ENCODE measurements around the gene SEC23B. TPM values are rescaled to one million over a fixed set of nuclear protein-coding genes. Genes with fewer than 3 reads are reported as not detected.

Gene SEC23B
- total RNA-seq, 2 experiments from 2014 or later, result 29.2 to 32.8 TPM

DNA sequence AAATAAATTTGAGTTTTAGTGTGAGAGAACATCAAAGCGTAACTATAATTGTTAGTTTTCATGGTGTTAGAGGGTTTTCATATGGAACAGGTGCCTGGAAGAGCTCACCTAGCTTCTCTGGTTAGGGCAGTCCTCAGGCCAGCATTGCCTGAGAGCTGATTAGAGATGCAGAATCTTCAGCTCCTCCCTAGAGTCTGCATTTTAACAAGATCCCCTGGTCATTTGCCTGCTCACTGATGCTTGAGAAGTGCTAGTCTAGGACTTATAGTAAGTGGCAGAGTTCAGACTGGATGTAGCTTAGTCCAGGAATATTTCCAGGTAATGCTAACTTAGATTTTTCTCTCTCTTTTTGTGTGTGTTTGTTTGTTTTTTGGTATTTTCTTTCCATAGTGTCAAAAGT lies 37.8 kb downstream of the SEC23B start:
- ChIA-PET CTCF (no interaction called here), POLR2A (no interaction called here)
- no peaks in the 10 kb centered on the region for H3K4me1 Mint-ChIP-seq (ENCODE audit: low read depth)
- Histone ChIP-seq H3K27me3 (ENCODE audit: control insufficient read depth in 1 of 2, insufficient read depth in 2 of 2, low read length in 2 of 2) (no peaks in the 10 kb centered on the region), H3K36me3 (ENCODE audit: insufficient read depth, low read length) (peaks cover 79% of the 10 kb centered on the region), H3K4me1 (ENCODE audit: insufficient read depth, low read length) (no peaks in the 10 kb centered on the region), H3K9me3 (ENCODE audit: control insufficient read depth in 1 of 2, insufficient read depth in 1 of 2, low read length in 2 of 2) (no peaks in the 10 kb centered on the region), H3K27ac (ENCODE audit: low read depth in 1 of 2, low read length in 2 of 2) (no peak overlapping the region), H3K4me3 (ENCODE audit: low read length) (no peak overlapping the region)
- intact Hi-C loops (cut with DNase I, micrococcal nuclease), result no loop called here
- TF ChIP-seq, protein P1, sequence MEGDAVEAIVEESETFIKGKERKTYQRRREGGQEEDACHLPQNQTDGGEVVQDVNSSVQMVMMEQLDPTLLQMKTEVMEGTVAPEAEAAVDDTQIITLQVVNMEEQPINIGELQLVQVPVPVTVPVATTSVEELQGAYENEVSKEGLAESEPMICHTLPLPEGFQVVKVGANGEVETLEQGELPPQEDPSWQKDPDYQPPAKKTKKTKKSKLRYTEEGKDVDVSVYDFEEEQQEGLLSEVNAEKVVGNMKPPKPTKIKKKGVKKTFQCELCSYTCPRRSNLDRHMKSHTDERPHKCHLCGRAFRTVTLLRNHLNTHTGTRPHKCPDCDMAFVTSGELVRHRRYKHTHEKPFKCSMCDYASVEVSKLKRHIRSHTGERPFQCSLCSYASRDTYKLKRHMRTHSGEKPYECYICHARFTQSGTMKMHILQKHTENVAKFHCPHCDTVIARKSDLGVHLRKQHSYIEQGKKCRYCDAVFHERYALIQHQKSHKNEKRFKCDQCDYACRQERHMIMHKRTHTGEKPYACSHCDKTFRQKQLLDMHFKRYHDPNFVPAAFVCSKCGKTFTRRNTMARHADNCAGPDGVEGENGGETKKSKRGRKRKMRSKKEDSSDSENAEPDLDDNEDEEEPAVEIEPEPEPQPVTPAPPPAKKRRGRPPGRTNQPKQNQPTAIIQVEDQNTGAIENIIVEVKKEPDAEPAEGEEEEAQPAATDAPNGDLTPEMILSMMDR (IDR thresholded peaks at IDR 0.05), result no peak
- DNase-seq (no peak), ATAC-seq (ENCODE audit: poor library complexity) (no peak)
- H3K27me3 Mint-ChIP-seq, result no peaks in the 10 kb centered on the region
- H3K36me3 Mint-ChIP-seq (ENCODE audit: low read depth), result peaks cover 89% of the 10 kb centered on the region
- H3K4me3 Mint-ChIP-seq, result no peak overlapping the region
- H3K9me3 Mint-ChIP-seq, result no peaks in the 10 kb centered on the region
- no peak overlapping the region for H3K27ac Mint-ChIP-seq

DNA sequence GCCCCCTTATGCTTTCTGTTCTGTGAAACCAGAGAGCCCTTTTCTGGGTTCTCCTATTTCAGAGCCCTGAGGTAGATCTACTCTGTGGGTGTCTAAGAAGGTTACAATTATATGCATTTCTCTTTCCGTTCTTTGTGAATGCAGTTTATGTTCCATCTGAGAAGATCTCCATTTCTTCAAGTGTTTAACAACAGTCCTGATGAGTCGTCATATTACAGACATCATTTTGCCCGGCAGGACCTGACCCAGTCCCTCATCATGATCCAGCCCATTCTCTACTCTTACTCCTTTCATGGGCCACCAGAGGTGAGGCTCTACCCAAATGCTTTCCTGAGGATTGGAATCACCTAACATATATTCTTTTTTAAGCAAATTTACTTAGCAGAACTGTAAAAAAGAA lies 40.7 kb downstream of the SEC23B start:
- Mint-ChIP-seq H3K4me3 (no peak overlapping the region), H3K27me3 (no peaks in the 10 kb centered on the region), H3K27ac (no peak overlapping the region), H3K4me1 (ENCODE audit: low read depth) (no peaks in the 10 kb centered on the region), H3K36me3 (ENCODE audit: low read depth) (peaks cover 86% of the 10 kb centered on the region), H3K9me3 (no peaks in the 10 kb centered on the region)
- ChIA-PET CTCF (no interaction called here), POLR2A (no interaction called here)
- Histone ChIP-seq H3K4me3 (ENCODE audit: low read length) (no peak overlapping the region), H3K27ac (ENCODE audit: low read depth in 1 of 2, low read length in 2 of 2) (no peak overlapping the region), H3K27me3 (ENCODE audit: control insufficient read depth in 1 of 2, insufficient read depth in 2 of 2, low read length in 2 of 2) (no peaks in the 10 kb centered on the region), H3K9me3 (ENCODE audit: control insufficient read depth in 1 of 2, insufficient read depth in 1 of 2, low read length in 2 of 2) (no peaks in the 10 kb centered on the region), H3K36me3 (ENCODE audit: insufficient read depth, low read length) (peaks cover 77% of the 10 kb centered on the region), H3K4me1 (ENCODE audit: insufficient read depth, low read length) (no peaks in the 10 kb centered on the region)
- TF ChIP-seq, protein P1 (IDR thresholded peaks at IDR 0.05), result no peak
- no peak for DNase-seq
- no peak for ATAC-seq (ENCODE audit: poor library complexity)
- intact Hi-C loops (cut with DNase I, micrococcal nuclease), result no loop called here

DNA sequence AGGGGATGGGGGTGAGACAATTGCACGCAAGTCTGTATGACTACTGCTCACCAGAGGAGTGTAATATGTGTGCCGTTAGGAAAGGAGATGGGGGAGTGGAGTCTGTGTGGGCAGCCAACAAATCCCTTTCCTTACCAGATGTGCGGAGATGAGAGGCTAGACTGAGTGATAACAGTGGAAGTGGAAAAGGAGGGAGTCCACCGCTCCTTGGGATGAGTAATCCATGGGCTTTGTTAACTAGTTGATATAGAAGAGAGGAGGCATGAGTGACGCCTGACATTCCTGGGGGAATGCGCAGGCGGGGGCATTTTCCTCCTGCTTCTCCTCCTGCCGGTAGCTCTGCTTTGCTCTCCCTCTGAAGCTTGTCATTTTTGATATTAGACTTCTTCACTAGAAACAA lies 46.0 kb downstream of the SEC23B start:
- CTCF ChIA-PET, result no interaction called here
- no peaks in the 10 kb centered on the region for H3K27me3 Mint-ChIP-seq
- POLR2A ChIA-PET, result interaction anchor here (0.9 kb wide), 1 partner anchor 47 kb away, joined by 3 read pairs; no protein-coding TSS in a partner anchor
- DNase-seq (no peak), ATAC-seq (ENCODE audit: poor library complexity) (no peak)
- no peak overlapping the region for H3K27ac Mint-ChIP-seq
- no peaks in the 10 kb centered on the region for H3K4me1 Mint-ChIP-seq (ENCODE audit: low read depth)
- intact Hi-C loops (cut with DNase I, micrococcal nuclease), result no loop called here
- Histone ChIP-seq H3K4me1 (ENCODE audit: insufficient read depth, low read length) (no peaks in the 10 kb centered on the region), H3K4me3 (ENCODE audit: low read length) (no peak overlapping the region), H3K9me3 (ENCODE audit: control insufficient read depth in 1 of 2, insufficient read depth in 1 of 2, low read length in 2 of 2) (no peaks in the 10 kb centered on the region), H3K27me3 (ENCODE audit: control insufficient read depth in 1 of 2, insufficient read depth in 2 of 2, low read length in 2 of 2) (no peaks in the 10 kb centered on the region), H3K27ac (ENCODE audit: low read depth in 1 of 2, low read length in 2 of 2) (no peak overlapping the region), H3K36me3 (ENCODE audit: insufficient read depth, low read length) (peaks cover 68% of the 10 kb centered on the region)
- H3K36me3 Mint-ChIP-seq (ENCODE audit: low read depth), result peaks cover 87% of the 10 kb centered on the region
- TF ChIP-seq, protein P1 (IDR thresholded peaks at IDR 0.05), result no peak
- H3K4me3 Mint-ChIP-seq, result no peak overlapping the region
- no peaks in the 10 kb centered on the region for H3K9me3 Mint-ChIP-seq
